Stimulated activated CD8-positive, alpha-beta memory T cell treated with anti-CD3 and anti-CD28 coated beads, Interleukin-7, amount 100 ng/mL, for 1 hour (primary cell): ENCODE data around the gene LPP.

Source experiments
- DNase-seq, 2 donors: peaks; one replicate each; pipeline ENCODE4 v3.0.0-alpha.2; 2020; ENCODE audit warnings: low read depth in 2 of 2

LPP gene

GRCh38 chr3:188789251-188789650 is 635.3 kb downstream of the LPP start:
- DNase-seq, result no peak

GRCh38 chr3:188791311-188791710 is 637.4 kb downstream of the LPP start:
- no peak for DNase-seq

DNA sequence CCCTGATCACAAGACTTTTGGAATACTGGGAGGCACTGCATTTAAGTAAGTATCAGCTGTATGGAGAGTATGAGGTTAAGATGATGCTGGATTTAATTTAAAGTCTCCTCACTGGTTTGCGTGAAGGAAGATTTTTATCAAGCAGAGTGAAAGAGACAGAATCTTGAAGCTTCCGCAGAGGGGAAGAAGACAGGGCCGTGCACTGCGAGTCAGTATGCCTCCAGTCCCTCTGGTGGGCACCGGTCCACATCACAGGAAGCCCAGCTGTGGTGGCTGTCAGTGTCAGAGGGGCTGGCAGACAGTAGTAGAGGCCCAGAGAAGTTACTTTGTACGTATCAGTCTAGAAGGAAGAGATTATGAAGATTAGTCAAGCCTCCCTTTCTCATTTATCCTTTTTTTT is 638.8 kb downstream of the LPP start:
- no peak for DNase-seq

GRCh38 chr3:188796122-188796631 is 642.2 kb downstream of the LPP start:
- no peak for DNase-seq

GRCh38 chr3:188797045-188797444 is 643.1 kb downstream of the LPP start:
- no peak for DNase-seq

- no peak for DNase-seq
Measured at GRCh38 chr3:188798556-188799145, 644.7 kb downstream of the LPP start.

DNA sequence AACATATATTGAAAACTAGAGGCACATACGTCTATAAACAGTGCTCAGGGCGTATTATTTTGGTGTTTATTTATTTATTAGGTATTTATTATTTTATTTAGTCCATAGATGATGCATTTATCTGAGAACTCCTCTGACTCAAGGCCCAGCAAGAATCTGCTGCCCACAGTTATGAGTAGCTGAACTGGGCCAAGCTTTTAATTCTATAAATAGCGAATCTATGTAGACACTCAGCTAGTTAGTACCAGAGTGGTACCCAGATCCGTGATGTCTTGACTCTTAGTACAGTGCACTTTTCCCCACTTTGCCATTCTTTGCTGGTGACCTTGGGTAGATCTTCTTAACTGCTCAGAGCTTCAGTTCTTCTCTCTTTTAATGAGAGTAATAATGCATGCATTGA is 647.4 kb downstream of the LPP start:
- no peak for DNase-seq

DNA sequence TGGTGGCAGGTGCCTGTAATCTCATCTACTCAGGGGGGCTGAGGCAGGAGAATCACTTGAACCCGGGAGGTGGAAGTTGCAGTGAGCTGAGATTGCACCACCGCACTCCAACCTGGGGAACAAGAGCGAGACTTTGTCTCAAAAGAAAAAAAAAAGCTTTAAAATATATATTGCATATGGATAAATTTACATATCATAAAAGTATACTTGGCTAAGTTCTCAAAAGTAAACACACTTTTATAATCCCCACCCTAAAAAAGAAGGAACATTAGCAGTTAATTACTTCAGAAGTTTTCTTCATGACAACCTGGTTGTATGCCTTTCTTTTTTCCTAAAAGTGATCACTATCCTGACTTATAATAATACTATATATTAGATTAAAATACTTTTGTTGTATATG is 648.7 kb downstream of the LPP start:
- no peak for DNase-seq

GRCh38 chr3:188807006-188807405 is 653.0 kb downstream of the LPP start:
- no peak for DNase-seq

GRCh38 chr3:188812198-188812597 is 658.2 kb downstream of the LPP start:
- no peak for DNase-seq

DNA sequence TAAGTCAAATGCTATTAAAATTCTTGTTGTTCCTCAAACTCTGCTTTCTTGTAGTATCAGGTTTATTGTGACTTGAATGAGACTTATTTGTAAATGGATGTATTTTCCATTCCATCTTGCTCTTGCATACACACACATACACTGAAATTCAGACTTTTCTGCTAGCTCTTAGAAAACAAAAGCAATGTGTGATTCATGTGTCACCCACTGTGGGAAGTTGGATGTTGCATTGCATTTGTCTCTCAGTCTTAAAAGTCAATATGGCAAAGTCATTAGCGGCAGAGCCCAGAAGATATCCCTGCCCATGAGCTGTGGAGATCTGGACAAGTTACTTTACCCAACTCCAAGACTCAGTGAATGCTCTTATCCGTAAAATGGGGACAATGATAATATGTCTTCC is 660.6 kb downstream of the LPP start:
- no peak for DNase-seq

- no peak for DNase-seq
Measured at GRCh38 chr3:188817103-188817934, 663.4 kb downstream of the LPP start.

DNA sequence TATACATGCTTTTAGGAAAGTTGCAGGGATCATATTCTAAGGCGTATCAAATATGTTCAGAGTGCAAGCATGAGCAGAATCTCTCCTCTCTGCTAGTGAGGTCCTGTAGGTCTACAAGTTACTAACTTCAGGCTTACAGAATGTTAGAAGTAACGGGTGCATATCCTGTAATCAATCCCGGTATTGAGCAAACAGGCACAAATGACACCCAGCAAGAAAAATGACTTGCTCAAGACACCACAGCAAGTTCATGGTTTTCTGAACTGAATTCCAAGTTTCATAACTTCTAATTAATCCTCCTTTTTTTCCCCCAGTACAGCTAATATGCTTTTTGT is 663.9 kb downstream of the LPP start:
- no peak for DNase-seq

- DNase-seq, result no peak
Measured at GRCh38 chr3:188818282-188818681, 664.3 kb downstream of the LPP start.

- no peak for DNase-seq
Measured at GRCh38 chr3:188819939-188820338, 666.0 kb downstream of the LPP start.

GRCh38 chr3:188822004-188822403 is 668.0 kb downstream of the LPP start:
- DNase-seq, result no peak

DNA sequence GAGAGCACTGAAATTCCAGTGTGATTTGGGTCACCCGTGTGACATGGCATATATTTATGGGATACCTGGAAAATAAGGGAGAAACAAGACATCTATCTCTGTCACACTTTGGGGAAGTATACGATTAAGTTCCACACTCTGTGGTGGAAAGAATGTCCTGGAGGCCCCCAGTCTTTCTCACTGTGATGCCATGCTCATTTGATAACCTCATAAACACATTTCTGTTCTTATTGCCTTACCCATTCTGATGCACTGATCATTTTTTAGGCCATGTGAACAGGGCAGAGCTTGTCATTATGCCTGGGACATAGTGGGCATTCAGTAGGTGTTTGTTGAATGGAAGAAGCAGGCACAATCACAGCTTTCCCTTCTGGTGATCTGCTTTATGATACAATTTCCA is 668.5 kb downstream of the LPP start:
- no peak for DNase-seq

GRCh38 chr3:188824566-188824965 is 670.6 kb downstream of the LPP start:
- DNase-seq, result no peak

GRCh38 chr3:188825901-188826300 is 671.9 kb downstream of the LPP start:
- no peak for DNase-seq

DNA sequence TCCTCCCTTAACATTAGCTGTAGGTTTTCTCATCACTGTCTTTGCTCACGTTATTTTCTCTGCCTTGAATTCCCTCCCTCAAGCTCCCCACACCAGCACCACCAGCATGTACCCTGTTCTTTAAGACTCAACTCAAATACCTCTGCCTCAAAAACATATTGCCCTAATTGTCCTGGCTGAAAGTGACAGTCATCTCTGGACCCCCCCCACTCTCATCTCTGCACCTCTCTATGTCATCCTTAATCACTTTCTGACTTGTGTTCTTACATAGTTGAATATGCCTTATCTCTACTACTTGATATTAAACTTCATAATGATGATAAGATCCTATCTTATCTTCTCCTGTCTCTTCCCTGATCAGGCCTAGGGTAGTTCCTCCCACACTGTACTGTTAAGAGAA is 672.6 kb downstream of the LPP start:
- DNase-seq, result no peak

DNA sequence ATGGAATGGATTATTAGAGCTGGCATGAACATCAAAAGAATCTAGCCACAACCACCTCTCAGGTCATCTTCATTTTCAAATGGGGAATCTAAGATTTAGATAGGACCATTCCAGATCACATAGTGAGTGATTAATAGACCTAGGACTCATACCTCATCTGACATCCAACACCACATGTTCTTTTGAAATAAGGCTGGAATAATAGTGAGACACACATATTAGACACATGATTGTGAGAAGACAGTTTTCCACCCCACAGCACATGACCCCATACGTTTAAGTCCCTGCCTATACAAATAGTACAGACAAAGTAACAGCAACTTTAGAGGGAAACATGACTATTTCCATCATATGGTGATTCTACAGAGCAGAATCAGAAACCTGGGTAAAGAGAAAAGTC is 673.1 kb downstream of the LPP start:
- DNase-seq, result no peak

GRCh38 chr3:188827576-188827975 is 673.6 kb downstream of the LPP start:
- DNase-seq, result no peak

- no peak for DNase-seq
Measured at GRCh38 chr3:188829130-188829529, 675.2 kb downstream of the LPP start.

- no peak for DNase-seq
Measured at GRCh38 chr3:188829576-188829975, 675.6 kb downstream of the LPP start.
